Liver (tissue), 9 donors: ENCODE measurements around the gene LRRFIP1. TPM values are rescaled to one million over a fixed set of nuclear protein-coding genes. Genes with fewer than 3 reads are reported as not detected.

ENCODE experiments used
- DNase-seq: peaks from one replicate; pipeline ENCODE4 v3.0.0-alpha.2; 2017; ENCODE audit warnings: low spot score
- H3K27ac ChIP-seq, 2 donors: one replicate each; pipeline ENCODE4 v1.7.0; 2013; ENCODE audit warnings: inconsistent platforms in 2 of 2, low read length in 2 of 2, control low read depth in 1 of 2, low read depth in 1 of 2, mild to moderate bottlenecking in 1 of 2
- H3K27me3 ChIP-seq, 4 donors: one replicate each; pipeline versions ENCODE4 v1.6.1 to v1.7.0; 2013; ENCODE audit warnings: low read length in 3 of 4, inconsistent platforms in 1 of 4, mild to moderate bottlenecking in 1 of 4, moderate library complexity in 1 of 4; ENCODE audit not compliant: control insufficient read depth in 4 of 4, insufficient read depth in 4 of 4
- H3K36me3 ChIP-seq, 4 donors: one replicate each; pipeline versions ENCODE4 v1.6.1 to v1.7.0; 2013; ENCODE audit warnings: low read length in 3 of 4, mild to moderate bottlenecking in 3 of 4, low read depth in 1 of 4, moderate library complexity in 1 of 4; ENCODE audit not compliant: control insufficient read depth in 4 of 4, insufficient read depth in 3 of 4
- H3K4me1 ChIP-seq, 4 donors: one replicate each; pipeline versions ENCODE4 v1.6.1 to v1.7.0; 2013; ENCODE audit warnings: low read length in 3 of 4, mild to moderate bottlenecking in 3 of 4, moderate library complexity in 1 of 4; ENCODE audit not compliant: control insufficient read depth in 4 of 4, insufficient read depth in 4 of 4
- H3K4me3 ChIP-seq, 3 donors: one replicate each; pipeline versions ENCODE4 v1.6.1 to v1.7.0; 2013; ENCODE audit warnings: low read length in 3 of 3, control low read depth in 1 of 3, low read depth in 1 of 3, mild to moderate bottlenecking in 1 of 3
- H3K9ac ChIP-seq, 2 donors: one replicate each; pipeline ENCODE4 v1.7.0; 2013; ENCODE audit warnings: low read length in 2 of 2, mild to moderate bottlenecking in 2 of 2, moderate library complexity in 2 of 2, control low read depth in 1 of 2, low read depth in 1 of 2
- H3K9me3 ChIP-seq, 4 donors: one replicate each; pipeline versions ENCODE4 v1.6.1 to v1.7.0; 2013; ENCODE audit warnings: low read length in 3 of 4; ENCODE audit not compliant: control insufficient read depth in 4 of 4
- ATF3 ChIP-seq: IDR thresholded peaks from 2 replicates; pipeline ENCODE4 v1.6.1; 2016; ENCODE audit warnings: antibody characterized with exemption
- CTCF ChIP-seq: fragments of 150-350 bp; IDR thresholded peaks from 2 replicates; pipeline ENCODE4 v1.5.1; 2017; ENCODE audit warnings: improper control_type of control experiment, low read depth, low read length; ENCODE audit not compliant: missing input control
- EGR1 ChIP-seq, 2 donors: IDR thresholded peaks; 2 replicates each; pipeline ENCODE4 v1.6.1; 2016 to 2018; ENCODE audit warnings: antibody characterized with exemption in 2 of 2, low read depth in 2 of 2
- FOXA2 ChIP-seq: IDR thresholded peaks from 2 replicates; pipeline ENCODE4 v1.6.1; 2016; ENCODE audit warnings: antibody characterized with exemption
- GABPA ChIP-seq, 2 donors: IDR thresholded peaks in 1 of 2; conservative IDR thresholded peaks in 1 of 2; 2 replicates each; pipeline ENCODE4 v1.6.1; 2016; ENCODE audit warnings: antibody characterized with exemption in 2 of 2, mild to moderate bottlenecking in 1 of 2, moderate library complexity in 1 of 2
- HNF4A ChIP-seq, 2 donors: conservative IDR thresholded peaks; 2 replicates each; pipeline ENCODE4 v1.6.1; 2016; ENCODE audit warnings: antibody characterized with exemption in 2 of 2, mild to moderate bottlenecking in 2 of 2
- HNF4G ChIP-seq: IDR thresholded peaks from 2 replicates; pipeline ENCODE4 v1.6.1; 2016; ENCODE audit warnings: antibody characterized with exemption
- JUND ChIP-seq, 2 donors: IDR thresholded peaks; 2 replicates each; pipeline ENCODE4 v1.6.1; 2016; ENCODE audit warnings: antibody characterized with exemption in 2 of 2
- MAX ChIP-seq: IDR thresholded peaks from 2 replicates; pipeline ENCODE4 v1.6.1; 2016; ENCODE audit warnings: antibody characterized with exemption
- RAD21 ChIP-seq, 2 donors: IDR thresholded peaks; 2 replicates each; pipeline ENCODE4 v1.6.1; 2016; ENCODE audit warnings: antibody characterized with exemption in 2 of 2, mild to moderate bottlenecking in 2 of 2
- REST ChIP-seq: IDR thresholded peaks from 2 replicates; pipeline ENCODE4 v1.6.1; 2016; ENCODE audit warnings: antibody characterized with exemption, mild to moderate bottlenecking
- RXRA ChIP-seq, 2 donors: IDR thresholded peaks; 2 replicates each; pipeline ENCODE4 v1.6.1; 2017 to 2018; ENCODE audit warnings: antibody characterized with exemption in 2 of 2, mild to moderate bottlenecking in 1 of 2
- SP1 ChIP-seq: IDR thresholded peaks from 2 replicates; pipeline ENCODE4 v1.6.1; 2018; ENCODE audit warnings: antibody characterized with exemption, mild to moderate bottlenecking
- TAF1 ChIP-seq: conservative IDR thresholded peaks from 2 replicates; pipeline ENCODE4 v1.6.1; 2016; ENCODE audit warnings: antibody characterized with exemption, mild to moderate bottlenecking
- YY1 ChIP-seq: IDR thresholded peaks from 2 replicates; pipeline ENCODE4 v1.6.1; 2016; ENCODE audit warnings: antibody characterized with exemption, mild to moderate bottlenecking
- ZBTB33 ChIP-seq: IDR thresholded peaks from 2 replicates; pipeline ENCODE4 v1.6.1; 2016; ENCODE audit warnings: antibody characterized with exemption
- WGBS: extraction: QIAGEN DNeasy Blood & Tissue Kit; methylation state at CpG from one replicate; pipeline ENCODE4 v1.1.7; 2013; 5-methylcytosine and 5-hydroxymethylcytosine counted together
- polyA plus RNA-seq, 2 donors: library from polyadenylated mRNA; stranded (reverse) in 1 of 2; unstranded in 1 of 2; fragments of 200-250 nt in 1 of 2; fragments of >200 nt in 1 of 2; fragmentation: Nextera tagmentation in 1 of 2; extraction: Ambion mirVana in 1 of 2; gene quantifications; one replicate each; pipeline versions ENCODE4 v1.2.1 to v1.2.3, GENCODE V29; 2013 to 2015
- total RNA-seq, 2 donors: library from RNA; depleted of rRNA; stranded (reverse); fragments of >200 nt; gene quantifications; one replicate each; pipeline ENCODE4 v1.2.3, GENCODE V29; 2014
- donor health status: healthy.
- donor health status: healthy.
- donor health status: healthy.
- donor health status: healthy.
- donor health status: healthy.

The LRRFIP1 gene
- total RNA-seq (10 to 100 TPM; 13.3 to 56.1 TPM), polyA plus RNA-seq (10 to 100 TPM; 26.6 to 51.6 TPM)

GRCh38 chr2:237627441-237628246 is at the start of gene LRRFIP1:
TSS of gene LRRFIP1 (plus strand) at chr2:237627587. CDS start at chr2:237627645, 58 bp downstream.
- H3K4me1 ChIP-seq = peaks cover 0 to 8% (median 6%) of the 10 kb centered on the region in 4 donors
- H3K9me3 ChIP-seq = no peaks in the 10 kb centered on the region
- H3K9ac ChIP-seq = peak within 1 kb of the TSS; percentile 26 to 51
- H3K4me3 ChIP-seq = peak within 1 kb of the TSS; percentile 35 to 80 (median 70)
- no peak for DNase-seq
- under 1% methylated on average over 114 of the region's 114 CpGs for WGBS
- peak within 1 kb of the TSS; percentile 45 to 76 for H3K27ac ChIP-seq
- no peaks in the 10 kb centered on the region for H3K27me3 ChIP-seq
- H3K36me3 ChIP-seq = no peaks in the 10 kb centered on the region
- no peak for TF ChIP-seq FOXA2
- TF ChIP-seq CTCF = no peak
- no peak for TF ChIP-seq HNF4G
- no peak for TF ChIP-seq HNF4A (conservative IDR thresholded peaks at IDR 0.05)
- no peak for TF ChIP-seq ZBTB33
- no peak for TF ChIP-seq EGR1 (IDR thresholded peaks at IDR 0.05; ENCODE audit: low read depth in 2 of 2)
- TF ChIP-seq RAD21 (IDR thresholded peaks at IDR 0.05) = no peak
- TF ChIP-seq MAX = no peak
- no peak for TF ChIP-seq TAF1
- TF ChIP-seq GABPA (IDR thresholded peaks at IDR 0.05 in 1 of 2, conservative IDR thresholded peaks at IDR 0.05 in 1 of 2) = no peak
- no peak for TF ChIP-seq JUND (IDR thresholded peaks at IDR 0.05)
- TF ChIP-seq SP1 = no peak

- Histone ChIP-seq H3K36me3 (peaks cover 5 to 19% (median 14%) of the 10 kb centered on the region in 4 donors), H3K27me3 (no peaks in the 10 kb centered on the region), H3K9me3 (no peaks in the 10 kb centered on the region), H3K4me3 (no peak overlapping the region), H3K27ac (no peak overlapping the region), H3K4me1 (peaks cover 0 to 22% (median 17%) of the 10 kb centered on the region in 4 donors), H3K9ac (no peak overlapping the region)
- DNase-seq = no peak
- 93% methylated on average over 26 of the region's 26 CpGs for WGBS
- no peak for TF ChIP-seq SP1
- TF ChIP-seq RXRA (IDR thresholded peaks at IDR 0.05) = no peak
- TF ChIP-seq REST = no peak
- TF ChIP-seq JUND (IDR thresholded peaks at IDR 0.05) = no peak
- TF ChIP-seq YY1 = no peak
- TF ChIP-seq HNF4A (conservative IDR thresholded peaks at IDR 0.05) = no peak
- no peak for TF ChIP-seq RAD21 (IDR thresholded peaks at IDR 0.05)
- no peak for TF ChIP-seq ATF3
- TF ChIP-seq CTCF = no peak
- no peak for TF ChIP-seq TAF1
- no peak for TF ChIP-seq GABPA (IDR thresholded peaks at IDR 0.05 in 1 of 2, conservative IDR thresholded peaks at IDR 0.05 in 1 of 2)
- no peak for TF ChIP-seq HNF4G
- no peak for TF ChIP-seq MAX
These were observed 49.2 kb upstream of the LRRFIP1 start for GRCh38 chr2:237577956-237578870.
